GM06990 (cell line): Measurements from ENCODE around the gene EIF1.
A peak's percentile ranks its signal among the peaks of the same experiment; 100 is the strongest.
"Not testable (repeated sequence)": the region's sequence is repeated elsewhere in the genome, so short reads cannot be mapped to it uniquely, and the experiment has no call there.

Source experiments
- DNase-seq: peaks from one replicate; pipeline ENCODE4 v3.0.0-alpha.2; 2011; ENCODE audit not compliant: insufficient read length; ENCODE audit errors: extremely low read depth
- H3K27me3 ChIP-seq: replicated peaks from 2 replicates; pipeline ENCODE4 v1.6.0; 2011; ENCODE audit warnings: low read length; ENCODE audit not compliant: control insufficient read depth, insufficient read depth
- H3K36me3 ChIP-seq: 2 replicates; pipeline ENCODE4 v1.5.1; 2011; ENCODE audit warnings: low read length; ENCODE audit not compliant: control insufficient read depth, insufficient read depth
- H3K4me3 ChIP-seq: replicated peaks from 2 replicates; pipeline ENCODE4 v1.5.1; 2011; ENCODE audit warnings: low read depth, mild to moderate bottlenecking, control low read depth, low read length
- TF ChIP-seq, protein P1 (sequence below): IDR thresholded peaks from 2 replicates; pipeline ENCODE4 v1.5.1; 2011; ENCODE audit warnings: low read length, control low read depth, mild to moderate bottlenecking, inconsistent platforms; ENCODE audit not compliant: insufficient read depth, poor library complexity, severe bottlenecking

EIF1 gene

DNA sequence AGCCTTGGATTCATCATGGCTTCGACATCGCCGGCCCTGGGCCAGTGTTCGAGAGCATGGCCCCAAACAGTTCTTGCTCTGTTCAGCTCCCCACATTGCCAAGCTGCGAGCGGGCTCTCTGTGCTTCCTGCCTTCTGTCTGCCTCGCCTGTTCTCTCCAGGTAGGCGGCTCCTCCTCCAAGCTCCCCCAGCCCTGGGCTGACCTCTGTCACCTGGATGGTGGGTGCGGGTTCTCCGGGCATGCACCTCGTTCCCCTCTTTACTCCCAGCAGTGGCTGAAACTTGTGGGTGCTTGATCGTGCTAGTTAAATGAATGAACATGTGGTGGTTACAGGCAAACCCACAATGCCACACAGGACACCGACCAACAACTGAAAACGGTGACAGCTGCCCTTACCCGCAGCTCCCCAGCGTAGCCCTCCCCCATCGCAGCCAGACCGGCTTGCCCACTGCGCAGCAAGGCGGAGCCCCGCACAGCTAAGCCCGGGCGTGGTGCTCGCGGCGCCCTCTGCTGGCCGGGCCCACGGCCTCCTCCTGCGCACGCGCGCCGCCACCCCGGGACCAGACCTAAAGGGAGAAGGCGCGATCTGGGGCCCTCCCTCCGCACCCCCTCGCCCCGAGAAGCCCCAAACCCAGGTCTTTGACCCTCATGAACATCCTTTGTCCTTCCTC is 23.0 kb upstream of the EIF1 start:
- TF ChIP-seq, protein P1, sequence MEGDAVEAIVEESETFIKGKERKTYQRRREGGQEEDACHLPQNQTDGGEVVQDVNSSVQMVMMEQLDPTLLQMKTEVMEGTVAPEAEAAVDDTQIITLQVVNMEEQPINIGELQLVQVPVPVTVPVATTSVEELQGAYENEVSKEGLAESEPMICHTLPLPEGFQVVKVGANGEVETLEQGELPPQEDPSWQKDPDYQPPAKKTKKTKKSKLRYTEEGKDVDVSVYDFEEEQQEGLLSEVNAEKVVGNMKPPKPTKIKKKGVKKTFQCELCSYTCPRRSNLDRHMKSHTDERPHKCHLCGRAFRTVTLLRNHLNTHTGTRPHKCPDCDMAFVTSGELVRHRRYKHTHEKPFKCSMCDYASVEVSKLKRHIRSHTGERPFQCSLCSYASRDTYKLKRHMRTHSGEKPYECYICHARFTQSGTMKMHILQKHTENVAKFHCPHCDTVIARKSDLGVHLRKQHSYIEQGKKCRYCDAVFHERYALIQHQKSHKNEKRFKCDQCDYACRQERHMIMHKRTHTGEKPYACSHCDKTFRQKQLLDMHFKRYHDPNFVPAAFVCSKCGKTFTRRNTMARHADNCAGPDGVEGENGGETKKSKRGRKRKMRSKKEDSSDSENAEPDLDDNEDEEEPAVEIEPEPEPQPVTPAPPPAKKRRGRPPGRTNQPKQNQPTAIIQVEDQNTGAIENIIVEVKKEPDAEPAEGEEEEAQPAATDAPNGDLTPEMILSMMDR: peak; percentile 69
- no peaks in the 10 kb centered on the region for H3K27me3 ChIP-seq
- no peaks in the 10 kb centered on the region for H3K36me3 ChIP-seq
- peak overlapping the region; percentile 56 for H3K4me3 ChIP-seq
- DNase-seq: peak; percentile 94

DNA sequence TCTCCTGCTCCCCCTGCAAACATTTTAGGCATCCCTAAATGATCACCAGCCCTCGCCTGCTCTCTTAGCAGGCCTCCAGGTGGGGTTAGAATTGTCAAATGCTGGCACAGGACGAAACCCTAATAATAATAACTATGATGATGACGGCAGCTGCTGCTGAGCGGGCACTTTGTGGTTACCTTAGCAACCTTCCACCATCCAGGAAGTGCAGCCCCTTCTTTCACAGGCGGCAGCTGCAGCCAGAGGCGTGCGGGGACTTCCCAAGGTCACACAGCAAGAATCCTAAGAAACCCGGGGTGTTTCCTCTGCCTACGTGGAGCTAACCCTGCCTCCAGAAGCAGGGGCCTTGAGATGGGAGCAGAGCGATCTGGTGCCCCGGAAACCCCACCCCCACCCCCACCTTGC is 22.4 kb upstream of the EIF1 start:
- H3K36me3 ChIP-seq: no peaks in the 10 kb centered on the region
- peak overlapping the region; percentile 53 for H3K4me3 ChIP-seq
- DNase-seq: no peak
- TF ChIP-seq, protein P1: no peak
- no peaks in the 10 kb centered on the region for H3K27me3 ChIP-seq

DNA sequence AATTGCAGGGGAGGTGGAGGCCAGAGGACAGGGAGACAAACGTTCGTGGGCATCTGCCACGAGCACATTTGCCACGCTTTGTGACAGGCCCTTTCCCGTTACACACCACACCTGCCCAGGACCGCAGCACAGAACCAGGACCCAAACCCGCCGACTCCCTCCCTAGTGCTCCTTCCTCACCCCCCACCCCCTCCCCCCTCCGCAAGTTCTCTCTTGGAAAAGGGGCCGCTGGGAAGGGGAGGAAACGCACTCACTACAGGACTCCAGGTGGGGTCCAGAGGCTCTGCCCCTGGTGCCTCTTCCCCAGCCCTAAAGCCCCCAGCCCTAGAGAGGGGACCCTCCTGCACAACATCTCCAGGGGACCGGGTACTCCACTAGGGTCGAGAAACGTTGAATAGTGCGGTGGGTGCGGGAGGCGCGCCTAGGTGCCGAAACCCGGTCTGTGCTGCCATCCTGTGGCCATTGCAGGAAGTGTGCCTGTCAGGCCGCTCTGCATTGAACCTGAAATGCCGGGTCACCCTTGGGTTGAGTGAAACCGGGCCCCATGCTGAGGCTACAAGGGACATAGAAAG is 21.9 kb upstream of the EIF1 start:
- Histone ChIP-seq H3K4me3 (peak overlapping the region; percentile 53), H3K27me3 (no peaks in the 10 kb centered on the region), H3K36me3 (no peaks in the 10 kb centered on the region)
- TF ChIP-seq, protein P1: peak; percentile 93
- DNase-seq: peak; percentile 85

- no peaks in the 10 kb centered on the region for H3K36me3 ChIP-seq
- DNase-seq: peak; percentile 45
- H3K4me3 ChIP-seq: peak overlapping the region; percentile 53
- TF ChIP-seq, protein P1: no peak
- H3K27me3 ChIP-seq: no peaks in the 10 kb centered on the region
Observed at GRCh38 chr17:41667280-41668041, 21.2 kb upstream of the EIF1 start.

DNA sequence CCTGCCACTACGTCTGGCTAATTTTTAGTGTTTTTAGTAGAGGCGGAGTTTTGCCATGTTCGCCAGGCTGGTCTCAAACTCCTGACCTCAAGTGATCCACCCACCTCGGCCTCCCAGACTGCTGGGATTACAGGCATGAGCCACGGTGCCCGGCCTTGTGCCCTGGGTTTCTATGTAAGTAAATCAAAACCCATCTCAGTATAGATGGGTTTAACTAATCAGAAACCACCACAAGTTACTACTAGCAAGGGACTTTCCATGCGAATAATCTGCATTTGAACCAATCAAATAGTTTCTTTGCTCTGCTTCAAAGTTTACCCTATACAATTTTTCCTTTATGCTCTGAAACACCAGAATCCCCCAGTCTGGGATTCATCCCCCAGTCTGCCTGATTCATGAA is 16.5 kb upstream of the EIF1 start:
- TF ChIP-seq, protein P1: no peak
- no peak for DNase-seq
- no peaks in the 10 kb centered on the region for H3K27me3 ChIP-seq
- H3K36me3 ChIP-seq: no peaks in the 10 kb centered on the region
- no peak overlapping the region for H3K4me3 ChIP-seq

DNA sequence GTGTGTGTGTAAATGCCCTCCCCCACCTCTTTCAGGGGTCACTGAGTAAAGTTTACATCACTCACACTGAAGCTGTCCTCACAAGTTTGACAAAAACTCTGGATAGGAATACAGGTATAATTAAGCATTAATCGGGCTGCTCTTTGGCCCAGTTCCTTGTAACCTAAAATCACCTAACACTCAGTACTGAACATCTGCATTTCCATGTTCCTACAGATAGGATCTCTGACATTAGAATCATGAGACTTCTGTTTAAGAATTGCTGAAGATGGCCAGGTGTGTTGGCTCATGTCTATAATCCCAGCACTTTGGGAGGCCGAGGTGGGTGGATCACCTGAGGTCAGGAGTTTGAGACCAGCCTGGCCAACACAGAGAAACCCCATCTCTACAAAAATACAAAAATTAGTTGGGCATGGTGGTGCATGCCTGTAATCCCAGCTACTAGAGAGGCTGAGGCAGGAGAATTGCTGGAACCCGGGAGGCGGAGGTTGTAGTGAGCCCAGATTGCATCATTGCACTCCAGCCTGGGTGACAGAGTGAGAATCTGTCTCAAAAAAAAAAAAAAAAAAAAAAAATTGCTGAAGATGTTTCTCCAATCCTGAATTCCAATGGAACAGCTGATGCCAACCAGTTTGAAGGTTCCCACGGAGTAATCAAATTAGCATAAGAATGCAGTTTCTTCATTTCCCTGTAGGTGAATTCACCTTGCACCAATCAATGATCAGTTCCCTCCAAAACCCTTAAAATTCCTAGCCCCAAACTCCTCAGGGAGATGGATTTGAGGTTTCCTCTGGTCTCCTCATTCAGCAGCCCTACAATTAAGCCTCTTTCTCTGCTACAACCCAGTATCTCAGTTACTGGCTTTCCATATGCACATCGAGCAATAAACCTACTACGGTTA is 13.3 kb upstream of the EIF1 start:
- not testable (repeated sequence) for H3K27me3 ChIP-seq, H3K36me3 ChIP-seq, DNase-seq, H3K4me3 ChIP-seq
